Small intestine (tissue), 7 donors: ENCODE data around the gene RAD51B. TPM values are rescaled to one million over a fixed set of nuclear protein-coding genes. Genes with fewer than 3 reads are reported as not detected.

Experiments
- DNase-seq, 2 donors: peaks; one replicate each; pipeline versions ENCODE4 v3.0.0 to v3.0.0-alpha.2; 2013
- FAIRE-seq: peaks from 2 replicates; lab custom pipeline; 2012; peaks lifted over from hg19 to GRCh38; lab: Jason Lieb, UNC
- H3K27ac ChIP-seq, 3 donors: one replicate each; pipeline ENCODE4 v1.5.1; 2013; ENCODE audit warnings: low read length in 2 of 3, mild to moderate bottlenecking in 2 of 3, control low read depth in 1 of 3, inconsistent platforms in 1 of 3, low read depth in 1 of 3, moderate library complexity in 1 of 3
- H3K27me3 ChIP-seq, 3 donors: one replicate each; pipeline ENCODE4 v1.6.1; 2013; ENCODE audit warnings: low read length in 3 of 3, inconsistent platforms in 1 of 3; ENCODE audit not compliant: control insufficient read depth in 3 of 3, insufficient read depth in 3 of 3
- H3K36me3 ChIP-seq, 3 donors: one replicate each; pipeline ENCODE4 v1.6.1; 2013; ENCODE audit warnings: low read length in 3 of 3, inconsistent platforms in 1 of 3, low read depth in 1 of 3, mild to moderate bottlenecking in 1 of 3, moderate library complexity in 1 of 3; ENCODE audit not compliant: control insufficient read depth in 3 of 3, insufficient read depth in 2 of 3
- H3K4me1 ChIP-seq, 3 donors: one replicate each; pipeline ENCODE4 v1.6.1; 2013; ENCODE audit warnings: low read length in 2 of 3, inconsistent platforms in 1 of 3, low read depth in 1 of 3, mild to moderate bottlenecking in 1 of 3, moderate library complexity in 1 of 3; ENCODE audit not compliant: control insufficient read depth in 3 of 3, insufficient read depth in 2 of 3
- H3K4me3 ChIP-seq, 3 donors: one replicate each; pipeline ENCODE4 v1.5.1; 2013; ENCODE audit warnings: low read length in 3 of 3, control low read depth in 1 of 3, inconsistent platforms in 1 of 3, low read depth in 1 of 3, mild to moderate bottlenecking in 1 of 3, moderate library complexity in 1 of 3
- H3K9me3 ChIP-seq, 2 donors: one replicate each; pipeline ENCODE4 v1.6.1; 2013; ENCODE audit warnings: low read depth in 1 of 2, low read length in 1 of 2; ENCODE audit not compliant: control insufficient read depth in 2 of 2, insufficient read depth in 1 of 2
- WGBS, 3 donors: extraction: QIAGEN DNeasy Blood & Tissue Kit; methylation state at CpG; one replicate each; pipeline ENCODE4 v1.1.7; 2013; 5-methylcytosine and 5-hydroxymethylcytosine counted together
- polyA plus RNA-seq, 4 donors: library from polyadenylated mRNA; stranded (reverse) in 3 of 4; unstranded in 1 of 4; fragments of 200-250 nt in 3 of 4; fragments of 120-200 nt in 1 of 4; gene quantifications; one replicate each; pipeline versions ENCODE4 v1.2.1 to v1.2.3, GENCODE V29; 2013
- donor health status: healthy with polysubstance abuse.
- donor health status: control.
- donor health status: control.
- donor health status: Bipolar disorder and iron deficiency.
- donor health status: healthy.

The RAD51B gene
- polyA plus RNA-seq, 4 donors: 1.1 to 9.0 (median 4.1) TPM

DNA sequence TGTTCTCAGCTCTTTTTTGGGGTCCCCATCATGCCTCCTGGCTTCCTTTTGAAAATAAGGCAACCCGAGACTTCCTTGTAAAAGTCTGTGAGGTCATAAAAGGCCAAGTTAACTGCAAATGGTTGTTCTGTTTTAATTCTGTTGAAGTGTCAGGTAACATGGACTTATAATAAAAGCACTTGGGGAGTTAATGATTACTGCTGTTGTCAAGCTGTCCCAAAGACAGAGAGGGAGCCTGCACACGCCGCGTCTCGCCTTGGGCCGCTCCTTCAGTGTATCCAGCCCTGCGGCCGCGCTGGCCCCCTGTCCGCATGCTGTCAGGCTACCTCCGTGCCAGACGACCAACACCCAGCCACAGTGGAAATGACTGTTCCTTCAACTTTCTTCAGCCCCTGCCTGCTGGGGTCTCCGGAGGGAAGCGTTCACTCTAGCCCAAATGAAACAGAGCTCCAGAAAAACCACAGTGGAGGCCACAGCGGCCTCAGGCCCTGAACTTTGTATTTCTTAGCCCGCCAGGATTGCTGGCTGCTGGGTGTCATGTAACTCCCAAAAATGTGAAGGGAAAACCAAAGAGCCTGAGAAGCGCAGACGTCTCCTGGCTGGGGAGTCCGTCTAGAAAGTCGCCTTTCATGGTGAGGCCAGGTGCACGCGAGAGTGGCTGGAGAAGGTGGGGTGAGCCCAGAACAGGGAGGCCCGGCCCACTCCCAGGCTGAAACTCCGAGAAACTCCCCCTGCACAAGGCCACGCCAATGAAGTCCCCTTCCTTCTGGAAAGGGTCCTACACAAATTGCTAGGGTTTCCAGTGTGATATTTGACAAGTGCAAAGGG, 784.2 kb downstream of the RAD51B start:
- Histone ChIP-seq H3K9me3 (peaks cover 0 to 14% of the 10 kb centered on the region in 2 donors), H3K27ac (no peak overlapping the region), H3K36me3 (peaks cover 0 to 3% (median 0%) of the 10 kb centered on the region in 3 donors), H3K4me1 (peaks cover 0 to 72% (median 3%) of the 10 kb centered on the region in 3 donors), H3K27me3 (no peaks in the 10 kb centered on the region), H3K4me3 (no peak overlapping the region)
- DNase-seq (peak in 1 of 2 donors; percentile 39), FAIRE-seq (no peak)
- WGBS, 3 donors: 91 to 94% (median 92%) methylated on average over 25 of the region's 25 CpGs

DNA sequence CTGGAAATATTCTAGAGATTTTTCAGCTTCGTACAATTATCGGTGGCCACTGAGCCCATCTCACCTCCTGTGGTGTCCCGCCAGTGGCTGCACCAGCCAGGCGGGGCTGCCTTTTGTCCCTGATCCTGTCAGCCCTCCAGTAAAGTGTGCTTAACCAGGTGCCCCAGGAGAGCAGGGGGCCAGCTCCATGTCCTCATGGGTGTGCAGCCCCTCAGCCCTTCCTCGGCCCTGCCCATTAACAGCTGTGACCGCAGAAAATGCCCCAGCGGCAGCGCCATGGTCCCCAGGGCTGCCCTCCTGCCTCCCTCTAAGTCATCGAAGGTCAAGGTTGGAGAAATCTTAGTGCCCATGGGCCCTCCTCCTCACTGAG, 784.8 kb downstream of the RAD51B start:
- DNase-seq (no peak), FAIRE-seq (no peak)
- no peak overlapping the region for H3K27ac ChIP-seq
- no peaks in the 10 kb centered on the region for H3K27me3 ChIP-seq
- WGBS, 3 donors: 96 to 97% (median 97%) methylated on average over 9 of the region's 9 CpGs
- peaks cover 0 to 70% (median 3%) of the 10 kb centered on the region in 3 donors for H3K4me1 ChIP-seq
- peaks cover 0 to 14% of the 10 kb centered on the region in 2 donors for H3K9me3 ChIP-seq
- peaks cover 0 to 3% (median 0%) of the 10 kb centered on the region in 3 donors for H3K36me3 ChIP-seq
- no peak overlapping the region for H3K4me3 ChIP-seq

DNA sequence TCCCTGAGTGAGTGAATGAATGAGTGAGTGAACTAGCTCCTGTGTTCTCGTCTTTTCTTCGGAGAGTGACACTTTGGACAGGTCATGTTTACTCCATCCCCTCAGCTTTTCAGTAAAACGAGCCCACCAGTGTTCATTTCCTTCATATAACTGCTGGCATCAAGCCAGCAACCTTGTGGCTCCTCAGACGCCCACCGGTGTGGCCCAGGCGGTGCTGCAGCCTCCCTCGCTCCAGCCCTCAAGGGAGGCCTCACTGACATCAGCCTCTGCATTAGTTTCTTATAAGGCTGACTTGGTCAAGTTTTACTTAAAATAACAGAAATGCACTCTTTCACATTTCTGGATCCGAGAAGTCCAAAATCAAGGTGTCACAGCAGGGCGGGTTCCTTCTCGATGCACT, 785.2 kb downstream of the RAD51B start:
- 86 to 93% (median 90%) methylated on average over 10 of the region's 10 CpGs for WGBS, 3 donors
- Histone ChIP-seq H3K27me3 (no peaks in the 10 kb centered on the region), H3K27ac (no peak overlapping the region), H3K9me3 (peaks cover 0 to 14% of the 10 kb centered on the region in 2 donors), H3K4me1 (peaks cover 0 to 66% (median 2%) of the 10 kb centered on the region in 3 donors), H3K4me3 (no peak overlapping the region), H3K36me3 (peaks cover 0 to 3% (median 0%) of the 10 kb centered on the region in 3 donors)
- FAIRE-seq (no peak), DNase-seq (no peak)

DNA sequence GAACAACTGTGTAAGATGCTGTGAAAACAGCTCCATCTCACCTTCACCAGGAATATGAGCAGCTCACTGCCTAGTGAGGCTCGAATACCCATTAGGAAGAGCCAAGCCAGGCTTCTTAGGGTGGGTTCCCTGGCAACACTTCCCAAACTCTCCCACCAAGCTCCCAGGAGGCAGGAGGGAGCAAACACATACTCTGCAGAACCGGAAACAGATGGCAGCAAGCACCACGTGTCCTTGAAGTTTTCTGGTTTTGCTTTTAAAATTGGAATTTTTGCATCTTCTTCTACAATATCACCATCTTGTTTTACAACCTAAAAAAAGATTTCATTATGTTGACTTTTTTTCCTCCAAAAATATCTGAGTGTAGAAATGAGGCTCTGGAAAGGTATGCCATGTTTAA, 786.6 kb downstream of the RAD51B start:
- H3K9me3 ChIP-seq: peaks cover 0 to 14% of the 10 kb centered on the region in 2 donors
- H3K4me3 ChIP-seq: no peak overlapping the region
- FAIRE-seq (no peak), DNase-seq (no peak)
- H3K27ac ChIP-seq: peak overlapping the region in 1 of 3 donors; percentile 80
- peaks cover 0 to 61% (median 0%) of the 10 kb centered on the region in 3 donors for H3K4me1 ChIP-seq
- H3K36me3 ChIP-seq: peaks cover 0 to 3% (median 0%) of the 10 kb centered on the region in 3 donors
- H3K27me3 ChIP-seq: no peaks in the 10 kb centered on the region
- 67 to 81% (median 81%) methylated on average over 3 of the region's 3 CpGs for WGBS, 3 donors

DNA sequence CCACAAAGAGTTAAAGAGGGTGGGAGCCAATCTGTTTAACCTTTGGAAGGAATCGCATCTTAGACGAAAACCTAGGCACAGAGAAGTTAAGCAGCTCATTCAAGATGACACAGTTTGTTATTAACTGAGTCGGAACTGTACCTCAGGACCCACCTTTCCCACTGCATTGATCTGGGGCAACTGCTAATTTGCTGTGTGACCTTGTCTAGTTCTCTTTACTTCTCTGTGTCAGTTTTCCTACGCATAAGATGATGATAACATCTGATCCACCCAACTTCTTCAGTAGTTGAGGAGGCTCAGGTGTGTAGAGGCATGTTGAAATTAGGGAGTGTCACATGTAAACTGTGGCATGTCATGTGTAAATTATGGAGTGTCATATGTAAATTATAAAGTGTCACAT, 787.1 kb downstream of the RAD51B start:
- peak overlapping the region in 2 of 3 donors; percentile 79 to 80 for H3K27ac ChIP-seq
- H3K4me1 ChIP-seq: peaks cover 0 to 62% (median 0%) of the 10 kb centered on the region in 3 donors
- FAIRE-seq: no peak
- H3K36me3 ChIP-seq: peaks cover 0 to 3% (median 0%) of the 10 kb centered on the region in 3 donors
- peaks cover 0 to 14% of the 10 kb centered on the region in 2 donors for H3K9me3 ChIP-seq
- 55 to 69% (median 65%) methylated on average over 4 of the region's 4 CpGs for WGBS, 3 donors
- H3K4me3 ChIP-seq: no peak overlapping the region
- H3K27me3 ChIP-seq: no peaks in the 10 kb centered on the region
- no peak for DNase-seq

DNA sequence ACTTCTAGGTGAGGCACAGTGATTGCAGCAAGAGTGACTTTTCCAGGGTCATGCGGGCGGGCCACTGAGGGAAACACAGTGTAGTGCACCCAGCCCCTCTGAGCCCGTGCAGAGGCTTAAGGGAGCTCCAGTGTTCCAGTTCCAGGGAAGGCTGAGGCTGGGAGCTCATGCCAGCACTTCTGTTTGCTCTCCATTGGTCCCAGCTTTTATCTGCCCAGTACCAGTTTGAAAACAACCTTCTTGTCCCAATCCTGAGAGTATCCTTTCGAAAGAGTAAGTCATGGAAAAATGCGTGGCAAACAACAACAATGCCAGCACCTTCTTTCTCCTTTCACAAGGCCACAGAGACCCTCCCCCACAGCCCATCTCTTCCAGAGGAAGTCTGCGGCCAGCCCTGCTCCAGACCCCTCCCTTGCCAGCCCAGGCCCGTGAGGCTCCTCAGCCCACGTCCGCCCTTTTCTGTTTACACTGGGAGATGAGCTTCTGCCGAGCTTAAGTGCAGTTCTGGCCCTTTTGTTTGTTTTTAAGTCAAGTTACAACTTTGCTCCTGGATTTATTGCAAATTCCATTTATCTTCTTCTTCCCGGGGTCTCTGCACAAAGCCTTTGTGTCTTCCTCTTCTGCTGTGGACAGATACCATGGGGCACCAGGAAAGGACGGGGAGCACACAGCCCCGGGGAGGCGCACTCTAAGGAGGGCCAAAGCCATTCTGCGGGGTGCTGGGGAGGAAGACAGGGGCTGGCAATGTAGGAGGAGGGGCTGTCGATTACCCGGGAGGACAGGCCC, 787.7 kb downstream of the RAD51B start:
- WGBS, 3 donors: 48 to 75% (median 74%) methylated on average over 17 of the region's 17 CpGs
- H3K27ac ChIP-seq: peak overlapping the region; percentile 0 to 80 (median 79)
- peaks cover 0 to 14% of the 10 kb centered on the region in 2 donors for H3K9me3 ChIP-seq
- no peaks in the 10 kb centered on the region for H3K27me3 ChIP-seq
- peaks cover 0 to 64% (median 0%) of the 10 kb centered on the region in 3 donors for H3K4me1 ChIP-seq
- FAIRE-seq: no peak
- no peak overlapping the region for H3K4me3 ChIP-seq
- peaks cover 0 to 3% (median 0%) of the 10 kb centered on the region in 3 donors for H3K36me3 ChIP-seq
- DNase-seq: peak in 1 of 2 donors; percentile 64

DNA sequence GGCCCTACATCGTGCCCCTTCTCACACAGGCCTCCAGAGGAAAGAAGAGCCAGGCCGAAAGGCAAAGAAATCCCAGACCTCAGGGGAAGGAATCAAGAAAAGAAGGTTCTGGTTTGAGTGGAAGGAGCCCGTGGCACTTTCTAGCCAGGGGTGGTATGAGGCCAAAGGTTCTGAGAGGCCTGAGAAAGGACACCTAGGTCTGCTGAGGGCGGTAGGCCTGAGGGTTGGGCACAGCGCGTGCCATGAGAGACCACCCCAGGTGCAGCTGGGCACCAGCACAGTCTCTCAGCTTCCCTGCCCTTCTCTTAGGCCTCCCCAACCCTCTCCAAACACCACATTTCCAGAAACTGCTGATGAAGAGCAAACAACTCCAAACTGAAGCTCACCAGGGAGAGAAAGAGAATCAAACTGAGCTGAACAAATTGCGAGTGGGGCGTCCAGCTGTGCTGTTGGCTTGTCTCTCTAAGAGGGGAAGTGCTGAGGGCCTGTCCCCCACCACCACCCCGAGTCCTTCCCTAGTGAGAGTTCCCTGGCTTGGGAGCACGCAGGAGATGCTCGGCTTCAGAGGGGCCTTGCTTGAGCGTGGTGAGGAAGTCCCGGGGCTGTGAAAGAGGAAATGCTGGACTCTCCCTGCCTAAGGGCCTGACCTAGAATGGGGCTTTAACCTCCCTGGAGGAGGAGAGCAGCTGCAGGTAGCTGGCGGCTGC, 788.4 kb downstream of the RAD51B start:
- FAIRE-seq (no peak), DNase-seq (no peak)
- H3K27ac ChIP-seq: peak overlapping the region; percentile 0 to 80 (median 79)
- no peaks in the 10 kb centered on the region for H3K27me3 ChIP-seq
- H3K9me3 ChIP-seq: peaks cover 0 to 14% of the 10 kb centered on the region in 2 donors
- 60 to 83% (median 82%) methylated on average over 14 of the region's 14 CpGs for WGBS, 3 donors
- H3K4me3 ChIP-seq: no peak overlapping the region
- H3K4me1 ChIP-seq: peaks cover 0 to 65% (median 0%) of the 10 kb centered on the region in 3 donors
- H3K36me3 ChIP-seq: peaks cover 0 to 3% (median 0%) of the 10 kb centered on the region in 3 donors
